T-helper 2 cell (primary cell): ENCODE data around the gene GLIS1.

Experiments used
- DNase-seq, 5 experiments: peaks; one replicate each; pipeline versions ENCODE4 v3.0.0 to v3.0.0-alpha.2; 2012 to 2022

GLIS1 gene

DNA sequence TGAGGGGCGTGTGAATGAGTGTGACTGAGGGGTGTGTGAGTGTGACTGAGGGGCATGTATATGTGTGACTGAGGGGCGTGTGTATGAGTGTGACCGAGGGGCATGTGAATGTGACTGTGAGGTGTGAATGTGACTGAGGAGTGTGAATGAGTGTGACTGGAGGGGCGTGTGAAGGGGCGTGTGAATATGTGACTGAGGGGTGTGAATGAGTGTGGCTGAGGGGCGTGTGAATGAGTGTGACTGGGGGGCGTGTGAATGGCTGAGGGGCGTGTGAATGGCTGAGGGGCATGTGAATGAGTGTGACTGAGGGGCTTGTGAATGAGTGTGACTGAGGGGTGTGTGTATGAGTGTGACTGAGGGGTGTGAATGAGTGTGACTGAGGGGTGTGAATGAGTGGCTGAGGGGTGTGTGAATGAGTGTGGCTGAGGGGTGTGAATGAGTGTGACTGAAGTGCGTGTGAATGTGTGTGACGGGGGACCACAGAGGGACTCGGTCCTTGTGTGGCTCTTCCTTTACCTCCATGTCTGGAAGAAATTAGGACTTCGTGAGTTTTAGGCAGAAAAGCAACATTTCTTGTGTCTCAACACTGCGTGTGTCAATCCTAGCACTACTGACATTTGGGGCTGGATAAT is 105.8 kb downstream of the GLIS1 start:
- no peak for DNase-seq

GRCh38 chr1:53631622-53632310 is 107.2 kb downstream of the GLIS1 start:
- DNase-seq: no peak

- no peak for DNase-seq
Observed at GRCh38 chr1:53629101-53629691, 109.8 kb downstream of the GLIS1 start.

DNA sequence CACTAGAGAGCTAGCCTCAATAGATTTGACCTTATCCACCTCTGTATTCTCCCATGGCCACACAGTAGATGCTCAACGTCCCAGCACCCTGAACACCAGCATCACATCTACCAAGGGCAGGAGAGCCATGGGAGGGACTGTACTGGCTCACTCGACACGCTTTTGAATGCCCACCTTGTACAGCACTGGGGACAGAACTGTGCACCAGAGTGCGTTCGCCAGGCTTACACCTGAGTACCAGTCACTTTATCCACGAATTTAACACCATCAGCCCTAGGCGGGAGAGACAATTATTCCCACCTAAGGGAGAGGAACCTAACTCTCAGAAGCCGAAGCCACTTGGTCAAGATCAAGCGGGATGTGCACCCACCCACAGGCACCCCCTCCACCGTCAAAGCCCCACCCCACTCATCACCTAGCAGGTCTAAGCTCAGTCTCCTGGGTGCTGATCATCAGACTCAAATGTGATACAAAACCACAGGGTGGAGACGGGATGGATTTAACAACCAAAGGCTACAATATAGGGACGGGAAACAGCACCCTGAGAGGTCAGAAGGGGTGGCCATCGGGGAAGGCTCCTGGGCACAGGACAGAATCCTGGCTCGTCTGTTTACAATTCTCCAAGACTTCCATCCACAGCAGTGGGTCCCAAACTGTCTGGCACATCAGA is 110.5 kb downstream of the GLIS1 start:
- no peak for DNase-seq

DNA sequence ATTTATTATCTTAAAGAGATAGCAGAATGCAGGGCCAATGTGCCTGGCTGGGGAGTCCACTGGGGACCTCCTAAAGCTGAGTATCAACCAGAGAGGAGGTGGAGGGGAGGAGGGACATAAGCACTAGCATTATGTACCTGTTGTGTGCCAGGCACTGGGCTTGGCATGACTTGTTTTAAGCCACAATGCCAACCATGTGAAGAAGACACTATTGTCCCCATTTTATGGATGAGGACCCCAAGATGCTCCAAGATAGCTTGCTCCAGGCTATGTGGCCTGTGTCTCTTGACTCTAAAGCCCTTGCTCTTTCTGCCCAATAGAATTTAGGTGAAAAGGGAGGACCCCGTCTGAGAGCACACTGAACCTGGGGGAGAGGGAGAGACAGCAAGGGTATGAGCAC is 111.3 kb downstream of the GLIS1 start:
- no peak for DNase-seq

DNA sequence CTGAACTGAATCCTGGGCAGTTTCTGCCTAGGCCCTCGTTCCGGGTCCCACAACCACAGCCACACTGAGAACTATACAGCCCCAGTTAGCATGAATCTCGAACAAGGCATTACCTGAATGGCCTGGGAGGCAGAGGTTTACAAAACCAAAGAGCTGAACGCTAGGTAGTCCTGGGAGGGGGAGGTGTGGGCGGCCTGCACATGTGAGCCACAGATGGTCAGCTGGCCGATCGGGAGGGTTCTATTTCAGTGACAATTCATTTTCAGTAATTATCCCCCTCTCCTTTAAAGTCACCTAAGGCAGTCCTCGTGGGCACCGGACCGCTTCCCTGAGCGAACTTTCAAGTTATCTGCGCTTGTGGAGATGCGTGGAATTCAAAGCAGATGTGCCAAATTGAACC is 111.9 kb downstream of the GLIS1 start:
- no peak for DNase-seq

DNA sequence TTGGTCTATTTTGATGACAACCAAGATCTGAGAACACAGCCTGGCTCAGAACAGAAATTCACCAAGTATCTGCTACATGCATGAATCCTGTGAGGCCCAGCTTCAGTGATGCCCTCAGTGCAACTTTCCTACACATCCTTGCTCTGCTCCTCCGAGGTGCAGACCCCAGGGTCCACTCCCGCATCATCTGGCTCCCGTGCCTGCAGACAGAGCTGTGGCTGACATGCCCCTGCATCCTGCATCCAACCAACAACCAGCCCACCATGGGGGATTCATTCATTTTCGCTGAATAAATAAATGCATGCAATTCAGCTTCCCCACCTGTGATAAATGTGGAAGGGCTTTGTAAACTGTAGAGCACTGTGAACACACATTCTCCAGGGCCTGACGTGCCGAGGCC is 112.3 kb downstream of the GLIS1 start:
- no peak for DNase-seq

DNA sequence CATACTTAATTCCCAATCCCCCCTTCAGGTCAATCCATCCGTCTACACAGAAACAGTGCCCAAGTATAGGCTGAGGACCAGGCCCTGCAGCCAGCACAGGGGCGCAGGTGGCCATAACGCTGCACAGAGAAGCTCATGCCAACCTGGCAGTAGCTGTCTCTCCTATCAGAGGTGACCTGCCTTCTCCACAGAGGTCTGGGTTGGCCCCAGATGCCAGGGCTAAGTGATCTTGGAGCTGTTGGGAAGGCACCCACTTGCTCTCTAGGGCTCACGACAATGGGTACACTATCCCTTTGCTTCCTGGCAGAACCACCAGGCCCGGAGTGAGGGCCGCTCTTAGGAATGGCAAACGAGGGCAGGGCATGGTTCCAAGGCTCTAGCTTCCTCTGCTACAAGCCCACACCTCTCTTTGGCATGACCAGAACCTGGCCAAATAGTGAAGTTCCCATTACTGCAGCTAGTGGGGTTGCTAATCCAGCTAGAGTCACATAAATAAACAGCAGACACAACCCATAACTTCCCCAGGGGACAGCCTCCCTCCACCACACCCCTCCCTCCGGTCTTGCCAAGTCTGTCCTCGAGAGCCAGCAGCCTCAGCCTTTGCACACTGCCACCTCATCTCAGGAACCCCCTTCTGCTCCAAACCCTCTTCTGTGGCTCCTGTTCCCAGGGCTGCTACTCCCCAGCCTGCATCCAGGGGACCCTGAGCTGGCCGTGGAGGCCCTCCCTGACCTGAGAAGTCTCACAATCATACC is 113.0 kb downstream of the GLIS1 start:
- no peak for DNase-seq

GRCh38 chr1:53625049-53625448 is 113.9 kb downstream of the GLIS1 start:
- DNase-seq: no peak

DNA sequence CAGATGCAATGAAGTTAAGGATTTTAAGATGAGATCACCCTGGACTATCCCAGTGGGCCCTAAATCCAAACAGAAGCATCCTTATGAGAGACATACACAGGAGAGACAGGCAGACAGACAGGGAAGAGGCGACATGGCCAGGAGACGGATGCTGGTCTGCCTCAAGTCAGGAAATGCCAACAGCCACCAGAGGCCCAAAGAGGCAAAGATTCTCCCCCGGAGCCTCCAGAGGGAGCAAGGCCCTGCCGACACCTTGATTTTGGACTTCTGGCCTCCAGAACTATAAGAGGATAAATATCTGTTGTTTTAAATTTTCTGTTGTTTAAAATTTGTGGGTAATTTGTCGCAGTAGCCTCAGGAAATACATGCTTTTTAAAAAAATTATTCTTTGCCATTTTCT is 116.4 kb downstream of the GLIS1 start:
- DNase-seq: no peak

DNA sequence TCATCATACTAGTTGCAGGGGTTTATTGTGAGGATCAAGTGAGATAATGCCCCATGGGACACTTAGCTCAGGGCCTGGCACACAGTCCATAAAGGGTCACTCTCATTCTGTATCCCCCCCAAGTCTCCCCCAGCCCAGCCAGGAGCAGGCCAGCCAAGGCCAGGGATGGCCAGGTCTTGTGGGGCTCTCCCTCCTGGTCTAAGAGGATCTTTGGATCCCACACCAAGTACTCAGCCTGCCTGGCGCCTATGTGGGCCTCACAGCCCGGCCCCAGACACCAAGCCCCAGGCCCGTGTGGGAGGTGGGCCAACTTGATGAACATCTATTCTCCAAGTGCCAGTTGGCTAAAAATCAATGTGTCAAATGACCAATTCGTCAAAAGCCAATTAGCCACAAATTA is 117.8 kb downstream of the GLIS1 start:
- DNase-seq: no peak

GRCh38 chr1:53620061-53620855 is 118.7 kb downstream of the GLIS1 start:
- DNase-seq: no peak

DNA sequence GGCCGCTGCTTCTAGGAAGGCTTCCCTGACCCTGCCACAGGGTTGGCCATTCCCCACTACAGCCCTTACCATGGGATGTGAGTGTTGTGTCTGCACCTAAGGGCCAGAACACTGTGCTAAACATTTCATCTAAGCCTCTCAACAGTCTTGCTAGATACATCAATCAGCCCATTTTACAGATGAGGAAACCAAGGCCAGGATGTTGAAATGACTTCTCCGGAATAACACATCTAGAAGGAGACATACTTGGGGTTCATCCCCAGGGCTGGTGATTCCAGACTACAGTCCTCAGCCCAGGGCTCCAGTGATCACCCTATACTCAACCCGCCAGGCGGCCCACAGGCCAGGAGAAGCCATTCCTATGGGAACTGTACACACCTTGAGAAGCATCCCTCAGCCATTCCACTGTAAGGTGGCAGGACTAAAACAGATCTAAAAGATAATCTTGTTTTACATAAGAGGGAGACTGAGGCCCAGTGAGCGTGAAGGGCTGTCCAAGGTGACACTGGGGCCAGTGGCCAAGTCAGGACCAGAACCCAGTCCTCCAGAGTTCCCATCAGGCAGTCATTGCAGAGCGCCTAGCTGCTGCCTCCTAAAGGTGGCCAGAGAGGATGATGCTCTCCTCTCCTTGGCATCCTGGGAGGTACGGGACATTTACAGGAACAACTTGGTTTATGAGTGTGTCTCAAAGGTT is 119.5 kb downstream of the GLIS1 start:
- no peak for DNase-seq

GRCh38 chr1:53618500-53619366 is 120.2 kb downstream of the GLIS1 start:
- no peak for DNase-seq

GRCh38 chr1:53617851-53618499 is 121.0 kb downstream of the GLIS1 start:
- DNase-seq: no peak

GRCh38 chr1:53617382-53617781 is 121.6 kb downstream of the GLIS1 start:
- no peak for DNase-seq

GRCh38 chr1:53616927-53617326 is 122.0 kb downstream of the GLIS1 start:
- DNase-seq: no peak

GRCh38 chr1:53616511-53616910 is 122.5 kb downstream of the GLIS1 start:
- DNase-seq: no peak

- DNase-seq: no peak
Observed at GRCh38 chr1:53615101-53615500, 123.9 kb downstream of the GLIS1 start.
